H1 (cell line): ENCODE data around the gene PEX3. TPM values are rescaled to one million over a fixed set of nuclear protein-coding genes. Genes with fewer than 3 reads are reported as not detected.

Experiments
- CTCF ChIA-PET: fragments of 300-600 bp; sonication (Branson Sonifier 250); formaldehyde crosslinking; loops from one replicate; lab custom pipeline; 2021; ENCODE audit not compliant: partially characterized antibody; lab: Charles Lee
- POLR2A ChIA-PET: fragments of 300-600 bp; sonication (Branson Sonifier 250); formaldehyde crosslinking; loops from one replicate; lab custom pipeline; 2021; ENCODE audit warnings: inconsistent platforms; ENCODE audit not compliant: partially characterized antibody; lab: Charles Lee
- DNase-seq, 2 experiments: peaks; one replicate each; pipeline versions ENCODE4 v3.0.0 to v3.0.0-alpha.2; 2010 to 2022; ENCODE audit warnings: low spot score in 2 of 2, low read depth in 1 of 2, mixed read lengths in 1 of 2
- FAIRE-seq: peaks from 2 replicates; lab custom pipeline; 2011; peaks lifted over from hg19 to GRCh38; lab: Jason Lieb, UNC
- H2AFZ ChIP-seq: 2 replicates; pipeline ENCODE4 v1.8.1; 2012; ENCODE audit warnings: low read length, inconsistent platforms
- H2AK5ac ChIP-seq: 2 replicates; pipeline ENCODE4 v1.6.1; 2013; ENCODE audit warnings: low read depth, low read length
- H2BK120ac ChIP-seq: replicated peaks from 2 replicates; pipeline ENCODE3; 2013; ENCODE audit warnings: low read depth, low read length, inconsistent platforms
- H2BK12ac ChIP-seq: 2 replicates; pipeline ENCODE4 v1.6.1; 2013; ENCODE audit warnings: low read depth, low read length
- H2BK15ac ChIP-seq: 2 replicates; pipeline ENCODE4 v1.6.1; 2013; ENCODE audit warnings: low read length
- H2BK20ac ChIP-seq: 2 replicates; pipeline ENCODE4 v1.6.1; 2013; ENCODE audit warnings: low read length
- H2BK5ac ChIP-seq: 2 replicates; pipeline ENCODE4 v1.6.1; 2013; ENCODE audit warnings: low read depth, low read length
- H3K14ac ChIP-seq: 2 replicates; pipeline ENCODE4 v1.6.1; 2013; ENCODE audit warnings: inconsistent platforms; ENCODE audit not compliant: insufficient read length
- H3K18ac ChIP-seq: 2 replicates; pipeline ENCODE4 v1.6.1; 2013; ENCODE audit warnings: low read length; ENCODE audit errors: extremely low read depth
- H3K23ac ChIP-seq: 2 replicates; pipeline ENCODE4 v1.6.1; 2013; ENCODE audit warnings: inconsistent platforms; ENCODE audit not compliant: insufficient read length
- H3K23me2 ChIP-seq: 2 replicates; pipeline ENCODE4 v1.6.1; 2013; ENCODE audit warnings: low read depth, low read length
- H3K27ac ChIP-seq: 2 replicates; pipeline ENCODE4 v1.6.1; 2011; ENCODE audit warnings: low read depth, low read length, inconsistent platforms
- H3K27me3 ChIP-seq, 4 experiments: replicated peaks in 1 of 4; 1 replicate in 1 of 4; 2 replicates in 3 of 4; pipeline versions ENCODE4 v1.6.1 to v1.8.1; 2011 to 2013; ENCODE audit warnings: low read length in 3 of 4, mild to moderate bottlenecking in 3 of 4, inconsistent platforms in 2 of 4, mixed read lengths in 2 of 4, moderate library complexity in 1 of 4; ENCODE audit not compliant: control insufficient read depth in 3 of 4, insufficient read depth in 3 of 4; ENCODE audit errors: extremely low read depth in 1 of 4
- H3K36me3 ChIP-seq, 4 experiments: 2 replicates each; pipeline versions ENCODE4 v1.6.1 to v1.8.1; 2011 to 2013; ENCODE audit warnings: mild to moderate bottlenecking in 4 of 4, low read length in 3 of 4, moderate library complexity in 2 of 4, control low read depth in 1 of 4, inconsistent platforms in 1 of 4; ENCODE audit not compliant: insufficient read depth in 4 of 4, control insufficient read depth in 2 of 4
- H3K4ac ChIP-seq: replicated peaks from 2 replicates; pipeline ENCODE3; 2013; ENCODE audit warnings: low read length, low read depth, mixed read lengths, inconsistent platforms; ENCODE audit not compliant: insufficient read length
- H3K4me1 ChIP-seq, 4 experiments: replicated peaks in 1 of 4; 1 replicate in 1 of 4; 2 replicates in 3 of 4; pipeline versions ENCODE4 v1.6.1 to v1.8.1; 2011 to 2013; ENCODE audit warnings: low read length in 3 of 4, inconsistent platforms in 2 of 4, mixed read lengths in 1 of 4; ENCODE audit not compliant: insufficient read depth in 4 of 4, control insufficient read depth in 3 of 4
- H3K4me2 ChIP-seq, 2 experiments: 2 replicates each; pipeline versions ENCODE4 v1.6.1 to v1.8.1; 2011 to 2013; ENCODE audit warnings: low read depth in 2 of 2, low read length in 2 of 2, control low read depth in 1 of 2, inconsistent platforms in 1 of 2, mild to moderate bottlenecking in 1 of 2; ENCODE audit not compliant: insufficient read depth in 1 of 2
- H3K4me3 ChIP-seq, 4 experiments: fragments of 200-600, 300-600 bp in 1 of 4; sonication (generic), shearing (Covaris generic), sonication (Bioruptor Twin) in 1 of 4; 2 replicates each; pipeline versions ENCODE4 v1.5.1 to v1.8.1; 2011 to 2016; ENCODE audit warnings: low read length in 4 of 4, low read depth in 3 of 4, control low read depth in 2 of 4, inconsistent platforms in 2 of 4, mild to moderate bottlenecking in 2 of 4, mixed read lengths in 1 of 4, moderate library complexity in 1 of 4; ENCODE audit not compliant: insufficient read depth in 2 of 4; ENCODE audit errors: extremely low read depth in 1 of 4
- H3K56ac ChIP-seq: replicated peaks from 2 replicates; pipeline ENCODE3; 2013; ENCODE audit warnings: low read depth, mild to moderate bottlenecking, mixed read lengths, low read length, inconsistent platforms; ENCODE audit not compliant: insufficient read length
- H3K79me1 ChIP-seq: 2 replicates; pipeline ENCODE4 v1.6.1; 2013; ENCODE audit warnings: low read depth, low read length, control low read depth
- H3K79me2 ChIP-seq, 2 experiments: 2 replicates each; pipeline versions ENCODE4 v1.6.1 to v1.8.1; 2012 to 2013; ENCODE audit warnings: low read length in 2 of 2, mild to moderate bottlenecking in 2 of 2, inconsistent platforms in 1 of 2; ENCODE audit not compliant: insufficient read depth in 2 of 2, control insufficient read depth in 1 of 2
- H3K9ac ChIP-seq, 4 experiments: replicated peaks in 1 of 4; 1 replicate in 1 of 4; 2 replicates in 3 of 4; pipeline versions ENCODE4 v1.6.1 to v1.8.1; 2011 to 2013; ENCODE audit warnings: low read depth in 3 of 4, low read length in 3 of 4, control low read depth in 2 of 4, mild to moderate bottlenecking in 2 of 4, moderate library complexity in 2 of 4, inconsistent platforms in 1 of 4; ENCODE audit errors: extremely low read depth in 1 of 4
- H3K9me3 ChIP-seq, 2 experiments: 2 replicates each; pipeline versions ENCODE4 v1.6.1 to v1.8.1; 2012 to 2013; ENCODE audit warnings: mild to moderate bottlenecking in 2 of 2, moderate library complexity in 2 of 2, control low read depth in 1 of 2, inconsistent platforms in 1 of 2, low read depth in 1 of 2, low read length in 1 of 2, mixed read lengths in 1 of 2; ENCODE audit not compliant: insufficient read depth in 2 of 2
- H4K20me1 ChIP-seq, 2 experiments: replicated peaks in 1 of 2; 2 replicates each; pipeline versions ENCODE3 to v1.8.1; 2011 to 2013; ENCODE audit warnings: inconsistent platforms in 2 of 2, low read length in 2 of 2, mild to moderate bottlenecking in 1 of 2; ENCODE audit not compliant: insufficient read depth in 2 of 2, control insufficient read depth in 1 of 2
- H4K5ac ChIP-seq: 2 replicates; pipeline ENCODE4 v1.6.1; 2013; ENCODE audit warnings: low read length, low read depth, mixed read lengths, inconsistent platforms; ENCODE audit not compliant: insufficient read length
- H4K8ac ChIP-seq: 2 replicates; pipeline ENCODE4 v1.8.0; 2013; ENCODE audit warnings: mild to moderate bottlenecking, moderate library complexity, low read length, inconsistent platforms; ENCODE audit not compliant: insufficient read depth; ENCODE audit errors: extremely low read depth
- H4K91ac ChIP-seq: replicated peaks from 2 replicates; pipeline ENCODE3; 2013; ENCODE audit warnings: low read length, mixed read lengths, inconsistent platforms; ENCODE audit not compliant: insufficient read length
- ASH2L ChIP-seq: fragments of 200-600, 300-600 bp; sonication (generic); IDR thresholded peaks from one replicate; pipeline ENCODE4 v1.7.1; 2017; ENCODE audit warnings: low read length
- BACH1 ChIP-seq: IDR thresholded peaks from 2 replicates; pipeline ENCODE4 v1.6.1; 2012; ENCODE audit warnings: low read length, improper control_type of control experiment
- HDAC6 ChIP-seq: IDR thresholded peaks from one replicate; pipeline ENCODE4 v1.7.1; 2012; ENCODE audit warnings: low read depth, mild to moderate bottlenecking, inconsistent platforms, low read length, moderate library complexity
- JUND ChIP-seq: IDR thresholded peaks from 2 replicates; pipeline ENCODE4 v1.6.1; 2011; ENCODE audit warnings: mild to moderate bottlenecking, improper control_type of control experiment, low read length
- MAX ChIP-seq: IDR thresholded peaks from 2 replicates; pipeline ENCODE4 v1.6.1; 2012; ENCODE audit warnings: inconsistent platforms
- NANOG ChIP-seq: IDR thresholded peaks from 2 replicates; pipeline ENCODE4 v1.6.1; 2011; ENCODE audit warnings: low read length, low read depth, mild to moderate bottlenecking, inconsistent platforms; ENCODE audit not compliant: insufficient read depth, poor library complexity, severe bottlenecking
- POLR2AphosphoS5 ChIP-seq: IDR thresholded peaks from 2 replicates; pipeline ENCODE4 v1.6.1; 2011; ENCODE audit warnings: low read depth, low read length
- POU5F1 ChIP-seq: IDR thresholded peaks from 2 replicates; pipeline ENCODE4 v1.6.1; 2011; ENCODE audit warnings: low read depth, mild to moderate bottlenecking, low read length, moderate library complexity
- RFX5 ChIP-seq: IDR thresholded peaks from 2 replicates; pipeline ENCODE4 v1.6.1; 2011; ENCODE audit warnings: low read depth, low read length, improper control_type of control experiment, borderline replicate concordance
- SAP30 ChIP-seq: fragments of 300-600 bp; sonication (generic); IDR thresholded peaks from 2 replicates; pipeline ENCODE4 v1.7.1; 2012; ENCODE audit warnings: low read length, moderate library complexity, mild to moderate bottlenecking, inconsistent platforms; ENCODE audit not compliant: insufficient read depth, insufficient replicate concordance
- USF2 ChIP-seq: IDR thresholded peaks from 2 replicates; pipeline ENCODE4 v1.6.1; 2011; ENCODE audit warnings: low read length, improper control_type of control experiment
- WGBS, 2 experiments: shearing (Covaris generic) in 1 of 2; methylation state at CpG; one replicate each; pipeline versions ENCODE4 v1.1.6 to v1.1.7; 2013 to 2015; ENCODE audit warnings: low lambda C conversion rate in 2 of 2, mixed read lengths in 2 of 2, inconsistent platforms in 1 of 2, low coverage in 1 of 2, missing lambda C conversion rate in 1 of 2; ENCODE audit not compliant: insufficient replicate concordance in 2 of 2, insufficient coverage in 1 of 2, insufficient read length in 1 of 2; ENCODE audit errors: extremely low coverage in 1 of 2, missing lambda C conversion rate in 1 of 2; 5-methylcytosine and 5-hydroxymethylcytosine counted together
- polyA plus RNA-seq, 7 experiments: library from polyadenylated mRNA; depleted of rRNA in 3 of 7; stranded (reverse) in 5 of 7; unstranded in 2 of 7; fragments of >200 nt in 5 of 7; fragments of 200-250 nt in 2 of 7; gene quantifications; 1 replicate in 5 of 7; 2 replicates in 1 of 7; 4 replicates in 1 of 7; pipeline versions ENCODE4 v1.2.1 to v1.2.3, GENCODE V29; 2011 to 2013; ENCODE audit warnings: missing spikeins in 2 of 7, mixed read lengths in 2 of 7
- total RNA-seq: library from RNA; stranded (reverse); fragmentation: NEBNext Ultra II Directional; extraction: Animal tissue kit (Norgen Biotek cat#: 25700); gene quantifications from 2 replicates; pipeline ENCODE4 v1.2.1, GENCODE V29; 2021

Gene PEX3
- total and polyA plus RNA-seq, 2 of the 8 experiments (the other 6 are each of a cell fraction or from before 2014, with no cell fraction given) = 8.0 to 16.8 TPM

GRCh38 chr6:143457563-143458359 lies 7.2 kb downstream of the PEX3 start:
- no peak overlapping the region for H4K91ac ChIP-seq
- H3K56ac ChIP-seq = no peak overlapping the region
- H3K4me3 ChIP-seq = no peak overlapping the region
- no peak overlapping the region for H3K23ac ChIP-seq
- H3K27ac ChIP-seq = no peak overlapping the region
- no peaks in the 10 kb centered on the region for H3K79me2 ChIP-seq
- H3K9me3 ChIP-seq = no peaks in the 10 kb centered on the region
- no peak overlapping the region for H4K8ac ChIP-seq
- no peak overlapping the region for H2BK5ac ChIP-seq
- DNase-seq (no peak), FAIRE-seq (no peak)
- no peaks in the 10 kb centered on the region for H3K23me2 ChIP-seq
- H3K14ac ChIP-seq = no peak overlapping the region
- ChIA-PET CTCF (interaction anchor here (0.6 kb wide), 1 partner anchor 225 kb away, joined by 3 read pairs; no protein-coding TSS in a partner anchor), POLR2A (interaction anchor here (1.0 kb wide), 1 partner anchor 49 kb away, joined by 3 read pairs; no protein-coding TSS in a partner anchor)
- no peak overlapping the region for H2BK20ac ChIP-seq
- no peaks in the 10 kb centered on the region for H4K20me1 ChIP-seq
- H3K36me3 ChIP-seq = no peaks in the 10 kb centered on the region; a peak in 1 of 8 replicates
- no peaks in the 10 kb centered on the region for H3K4me1 ChIP-seq
- no peak overlapping the region for H3K18ac ChIP-seq
- no peak overlapping the region for H2AFZ ChIP-seq
- 69% methylated on average over 2 of the region's 2 CpGs; no CpG with 5 or more reads in 1 of the 2 experiments for WGBS, 2 experiments
- no peaks in the 10 kb centered on the region for H3K27me3 ChIP-seq
- no peaks in the 10 kb centered on the region; the same call in 1 of the 2 replicates for H3K79me1 ChIP-seq
- H2BK120ac ChIP-seq = no peak overlapping the region
- no peak overlapping the region for H2BK15ac ChIP-seq
- no peak overlapping the region for H4K5ac ChIP-seq
- H3K9ac ChIP-seq = no peak overlapping the region
- H2BK12ac ChIP-seq = no peak overlapping the region
- H3K4me2 ChIP-seq = no peak overlapping the region
- no peak overlapping the region for H2AK5ac ChIP-seq
- no peak overlapping the region for H3K4ac ChIP-seq
- no peak for TF ChIP-seq BACH1
- no peak for TF ChIP-seq HDAC6
- TF ChIP-seq RFX5 = no peak
- no peak for TF ChIP-seq USF2
- no peak for TF ChIP-seq JUND
- no peak for TF ChIP-seq ASH2L
- TF ChIP-seq NANOG = no peak
- TF ChIP-seq SAP30 = no peak
- TF ChIP-seq POLR2AphosphoS5 = no peak
- no peak for TF ChIP-seq POU5F1
- no peak for TF ChIP-seq MAX
